Ascending aorta (tissue), 2 donors: ENCODE results near the gene ITGAX. TPM values are rescaled to one million over a fixed set of nuclear protein-coding genes. Genes with fewer than 3 reads are reported as not detected.
"Not testable (repeated sequence)": the region's sequence is repeated elsewhere in the genome, so short reads cannot be mapped to it uniquely, and the experiment has no call there.

Experiments used
- DNase-seq, 2 donors: peaks; one replicate each; pipeline ENCODE4 v3.0.0-alpha.2; 2019; ENCODE audit warnings: low spot score in 2 of 2
- H3K27ac ChIP-seq, 2 donors: fragments of 200-600 bp; sonication (generic); one replicate each; pipeline ENCODE4 v1.5.1; 2016 to 2017; ENCODE audit warnings: mild to moderate bottlenecking in 1 of 2
- H3K27me3 ChIP-seq: fragments of 200-600 bp; sonication (generic); one replicate; pipeline ENCODE4 v1.5.1; 2017
- H3K36me3 ChIP-seq, 2 donors: fragments of 200-600 bp; sonication (generic); one replicate each; pipeline ENCODE4 v1.5.1; 2016
- H3K4me1 ChIP-seq, 2 donors: fragments of 200-600 bp; sonication (generic); one replicate each; pipeline ENCODE4 v1.5.1; 2016 to 2017; ENCODE audit warnings: mild to moderate bottlenecking in 1 of 2
- H3K4me3 ChIP-seq, 2 donors: fragments of 200-600 bp; sonication (generic); one replicate each; pipeline ENCODE4 v1.5.1; 2016 to 2017; ENCODE audit warnings: mild to moderate bottlenecking in 1 of 2
- H3K9me3 ChIP-seq, 2 donors: fragments of 200-600 bp; sonication (generic); one replicate each; pipeline ENCODE4 v1.5.1; 2016
- intact Hi-C: fragments of 100-400 bp; cut with DNase I; formaldehyde crosslinking; loops from one replicate; pipeline ENCODE4 v1.15.1; 2023
- total RNA-seq: library from RNA; depleted of rRNA; stranded (reverse); fragments of >200 nt; gene quantifications from one replicate; pipeline ENCODE4 v1.1.0, GENCODE V29; 2016
- TF ChIP-seq, protein P1 (sequence below), 3 experiments: fragments of 200-600 bp in 2 of 3; fragments of 450-650 bp in 1 of 3; sonication (generic) in 2 of 3; IDR thresholded peaks; one replicate each; pipeline ENCODE4 v1.5.1; 2016 to 2019; ENCODE audit warnings: antibody characterized with exemption in 3 of 3, mild to moderate bottlenecking in 1 of 3, moderate library complexity in 1 of 3

The ITGAX gene
- total RNA-seq, 1 donor from 2014 or later: 3.6 TPM

DNA sequence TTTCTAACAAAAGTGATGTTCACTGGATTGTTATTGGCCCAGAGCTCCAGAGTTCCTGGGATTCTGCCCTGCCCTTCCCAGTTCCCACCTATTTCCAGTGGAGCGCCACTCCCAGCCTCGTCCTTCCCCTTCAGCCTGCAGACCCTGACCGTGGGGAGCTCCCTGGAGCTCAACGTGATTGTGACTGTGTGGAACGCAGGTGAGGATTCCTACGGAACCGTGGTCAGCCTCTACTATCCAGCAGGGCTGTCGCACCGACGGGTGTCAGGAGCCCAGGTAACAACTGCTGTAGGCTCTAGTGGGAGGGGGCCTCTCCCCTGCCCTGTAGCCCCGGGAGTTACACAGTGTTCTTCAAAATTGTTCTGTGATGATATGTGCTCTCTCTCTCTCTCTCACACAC lies 61.4 kb downstream of the ITGAX start:
- H3K4me1 ChIP-seq: no peaks in the 10 kb centered on the region
- intact Hi-C loops: no loop called here
- H3K27me3 ChIP-seq: no peaks in the 10 kb centered on the region
- no peaks in the 10 kb centered on the region for H3K9me3 ChIP-seq
- H3K36me3 ChIP-seq: no peaks in the 10 kb centered on the region
- H3K27ac ChIP-seq: no peak overlapping the region
- no peak overlapping the region for H3K4me3 ChIP-seq
- TF ChIP-seq, protein P1, sequence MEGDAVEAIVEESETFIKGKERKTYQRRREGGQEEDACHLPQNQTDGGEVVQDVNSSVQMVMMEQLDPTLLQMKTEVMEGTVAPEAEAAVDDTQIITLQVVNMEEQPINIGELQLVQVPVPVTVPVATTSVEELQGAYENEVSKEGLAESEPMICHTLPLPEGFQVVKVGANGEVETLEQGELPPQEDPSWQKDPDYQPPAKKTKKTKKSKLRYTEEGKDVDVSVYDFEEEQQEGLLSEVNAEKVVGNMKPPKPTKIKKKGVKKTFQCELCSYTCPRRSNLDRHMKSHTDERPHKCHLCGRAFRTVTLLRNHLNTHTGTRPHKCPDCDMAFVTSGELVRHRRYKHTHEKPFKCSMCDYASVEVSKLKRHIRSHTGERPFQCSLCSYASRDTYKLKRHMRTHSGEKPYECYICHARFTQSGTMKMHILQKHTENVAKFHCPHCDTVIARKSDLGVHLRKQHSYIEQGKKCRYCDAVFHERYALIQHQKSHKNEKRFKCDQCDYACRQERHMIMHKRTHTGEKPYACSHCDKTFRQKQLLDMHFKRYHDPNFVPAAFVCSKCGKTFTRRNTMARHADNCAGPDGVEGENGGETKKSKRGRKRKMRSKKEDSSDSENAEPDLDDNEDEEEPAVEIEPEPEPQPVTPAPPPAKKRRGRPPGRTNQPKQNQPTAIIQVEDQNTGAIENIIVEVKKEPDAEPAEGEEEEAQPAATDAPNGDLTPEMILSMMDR (IDR thresholded peaks at IDR 0.05): no peak
- DNase-seq: no peak

DNA sequence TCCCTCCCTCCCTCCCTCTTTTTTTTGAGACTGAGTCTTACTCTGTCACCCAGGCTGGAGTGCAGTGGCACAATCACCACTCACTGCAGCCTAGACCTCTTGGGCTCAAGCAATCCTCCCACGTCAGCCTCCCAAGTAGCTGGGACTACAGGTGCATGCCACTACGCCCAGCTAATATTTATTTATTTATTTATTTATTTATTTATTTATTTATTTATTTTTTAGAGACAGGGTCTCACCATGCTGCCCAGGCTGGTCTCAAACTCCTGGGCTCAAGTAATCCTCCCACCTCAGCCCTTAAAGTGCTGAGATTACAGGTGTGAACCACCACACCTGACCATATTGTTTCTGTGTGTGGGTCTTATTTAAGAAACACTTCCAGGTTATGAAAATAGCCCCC lies 62.1 kb downstream of the ITGAX start:
- H3K9me3 ChIP-seq, H3K27me3 ChIP-seq, H3K4me3 ChIP-seq, H3K36me3 ChIP-seq, H3K4me1 ChIP-seq, DNase-seq, H3K27ac ChIP-seq, intact Hi-C loops: not testable (repeated sequence)

DNA sequence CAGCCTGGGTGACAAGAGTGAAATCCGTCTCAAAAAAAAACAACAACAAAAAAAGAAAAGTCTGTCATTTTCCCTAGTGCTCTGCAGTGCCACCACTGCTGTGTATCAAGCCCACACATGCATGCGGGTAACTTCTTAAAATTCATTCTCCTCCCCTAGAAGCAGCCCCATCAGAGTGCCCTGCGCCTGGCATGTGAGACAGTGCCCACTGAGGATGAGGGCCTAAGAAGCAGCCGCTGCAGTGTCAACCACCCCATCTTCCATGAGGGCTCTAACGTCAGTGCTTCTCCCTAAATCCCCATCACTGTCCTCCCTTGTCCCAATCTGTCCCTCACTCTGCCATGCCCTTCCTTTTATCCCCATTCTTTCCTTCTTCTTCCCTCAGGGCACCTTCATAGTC lies 62.9 kb downstream of the ITGAX start:
- no peak for DNase-seq
- TF ChIP-seq, protein P1 (IDR thresholded peaks at IDR 0.05): no peak
- intact Hi-C loops: no loop called here
- Histone ChIP-seq H3K9me3 (no peaks in the 10 kb centered on the region), H3K27ac (no peak overlapping the region), H3K4me3 (no peak overlapping the region), H3K27me3 (no peaks in the 10 kb centered on the region), H3K36me3 (no peaks in the 10 kb centered on the region), H3K4me1 (no peaks in the 10 kb centered on the region)

DNA sequence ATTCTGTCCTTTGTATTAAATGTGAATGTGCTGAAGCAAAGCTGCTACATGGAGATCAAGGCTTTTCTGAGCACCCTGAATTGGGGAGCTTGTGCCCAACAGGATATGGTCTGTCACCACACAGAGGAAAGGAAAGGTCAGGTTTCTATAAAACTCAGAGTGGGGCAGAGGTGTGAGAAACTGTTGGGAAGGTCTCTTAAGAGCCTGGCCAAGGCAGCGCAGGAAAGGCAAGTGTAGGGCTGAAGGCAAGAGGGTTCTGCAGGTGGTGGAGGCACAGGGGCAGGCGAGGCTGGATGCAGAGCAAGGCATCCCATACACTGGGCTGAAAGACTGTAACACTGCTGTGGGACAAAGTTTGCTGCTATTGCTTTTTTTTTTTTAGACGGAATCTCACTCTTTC lies 65.1 kb downstream of the ITGAX start:
- no peaks in the 10 kb centered on the region for H3K27me3 ChIP-seq

DNA sequence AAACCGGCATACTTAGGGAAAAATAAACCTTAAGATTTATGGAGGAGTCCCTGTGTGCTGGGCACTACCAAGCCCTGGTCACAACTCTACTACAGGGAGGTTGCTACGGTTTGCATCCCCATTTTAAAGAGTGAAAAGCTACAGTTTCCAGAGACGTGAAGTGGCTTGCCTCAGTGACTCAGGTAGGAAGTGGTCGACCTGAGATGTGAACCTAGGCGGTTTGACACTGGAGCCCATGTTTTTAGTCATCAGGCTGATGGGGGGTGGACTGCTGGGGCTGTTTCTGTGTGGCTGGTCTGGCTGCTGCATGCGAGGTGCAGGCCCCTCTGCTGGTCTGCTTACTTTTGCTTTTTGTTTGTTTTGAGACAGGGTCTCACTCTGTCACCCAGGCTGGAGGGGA lies 66.6 kb downstream of the ITGAX start:
- intact Hi-C loops: no loop called here
- no peaks in the 10 kb centered on the region for H3K36me3 ChIP-seq
- TF ChIP-seq, protein P1 (IDR thresholded peaks at IDR 0.05): no peak
- DNase-seq: no peak
- H3K27ac ChIP-seq: no peak overlapping the region
- H3K9me3 ChIP-seq: no peaks in the 10 kb centered on the region
- no peak overlapping the region for H3K4me3 ChIP-seq
- no peaks in the 10 kb centered on the region for H3K27me3 ChIP-seq
- H3K4me1 ChIP-seq: no peaks in the 10 kb centered on the region

More for the DNA sequence above, 65.1 kb downstream of the ITGAX start:
- H3K27ac ChIP-seq: no peak overlapping the region
- no peaks in the 10 kb centered on the region for H3K4me1 ChIP-seq
- intact Hi-C loops: no loop called here
- TF ChIP-seq, protein P1 (IDR thresholded peaks at IDR 0.05): no peak
- no peaks in the 10 kb centered on the region for H3K9me3 ChIP-seq
- no peak overlapping the region for H3K4me3 ChIP-seq
- no peak for DNase-seq
- no peaks in the 10 kb centered on the region for H3K36me3 ChIP-seq

DNA sequence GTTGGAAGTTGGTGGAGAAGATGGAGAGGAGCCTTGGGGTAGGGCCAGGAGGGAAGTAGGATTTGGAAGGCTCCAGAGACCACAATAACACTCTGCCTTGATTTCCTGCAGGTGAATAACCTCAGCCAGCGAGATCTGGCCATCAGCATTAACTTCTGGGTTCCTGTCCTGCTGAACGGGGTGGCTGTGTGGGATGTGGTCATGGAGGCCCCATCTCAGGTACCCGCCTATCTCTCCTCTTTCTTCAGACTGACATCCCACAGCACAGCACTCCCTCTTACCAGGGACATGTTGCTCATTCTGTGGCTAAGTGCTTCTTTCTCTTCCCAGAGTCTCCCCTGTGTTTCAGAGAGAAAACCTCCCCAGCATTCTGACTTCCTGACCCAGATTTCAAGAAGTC lies 68.3 kb downstream of the ITGAX start:
- intact Hi-C loops: no loop called here

More for the DNA sequence above, 68.3 kb downstream of the ITGAX start:
- H3K4me1 ChIP-seq: peaks cover 0 to 4% of the 10 kb centered on the region in 2 donors
- no peak overlapping the region for H3K4me3 ChIP-seq
- no peak for DNase-seq
- no peak overlapping the region for H3K27ac ChIP-seq
- no peaks in the 10 kb centered on the region for H3K9me3 ChIP-seq
- no peaks in the 10 kb centered on the region for H3K36me3 ChIP-seq
- TF ChIP-seq, protein P1 (IDR thresholded peaks at IDR 0.05): no peak
- H3K27me3 ChIP-seq: no peaks in the 10 kb centered on the region
